Effector CD4-positive, alpha-beta T cell (primary cell): ENCODE data around the gene PNPLA7.
"Not testable (repeated sequence)": the region's sequence is repeated elsewhere in the genome, so short reads cannot be mapped to it uniquely, and the experiment has no call there.

ENCODE experiments used
- DNase-seq: peaks from one replicate; pipeline ENCODE4 v3.0.0-alpha.2; 2020

Gene PNPLA7

GRCh38 chr9:137575364-137575715 is 25.1 kb upstream of the PNPLA7 start:
- no peak for DNase-seq

- no peak for DNase-seq
Measured at GRCh38 chr9:137574192-137574591, 24.0 kb upstream of the PNPLA7 start.

GRCh38 chr9:137570566-137570965 is 20.4 kb upstream of the PNPLA7 start:
- DNase-seq, result no peak

DNA sequence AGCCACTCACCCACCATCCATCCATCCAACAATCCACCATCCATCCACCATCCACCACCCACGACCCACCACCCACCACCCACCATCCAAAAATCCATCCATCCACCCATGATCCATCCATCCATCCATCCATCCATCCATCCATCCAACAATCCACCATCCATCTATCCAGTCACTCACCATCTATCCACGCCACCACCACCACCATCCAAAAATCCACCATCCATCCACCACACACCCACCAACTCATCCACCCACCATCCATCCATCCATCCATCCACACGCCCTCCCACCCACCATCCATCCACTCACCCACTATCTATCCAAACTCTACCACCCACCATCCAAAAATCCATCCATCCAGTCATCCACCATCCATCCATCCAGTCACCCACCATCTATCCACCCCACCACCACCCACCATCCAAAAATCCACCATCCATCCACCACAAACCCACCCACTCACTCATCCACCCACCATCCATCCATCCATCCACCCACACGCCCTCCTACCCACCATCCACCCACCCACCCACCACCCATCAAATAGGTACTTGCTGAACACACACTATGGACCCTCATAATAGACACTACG is 19.5 kb upstream of the PNPLA7 start:
- DNase-seq, result no peak

- DNase-seq, result not testable (repeated sequence)
Measured at GRCh38 chr9:137568445-137568844, 18.2 kb upstream of the PNPLA7 start.

DNA sequence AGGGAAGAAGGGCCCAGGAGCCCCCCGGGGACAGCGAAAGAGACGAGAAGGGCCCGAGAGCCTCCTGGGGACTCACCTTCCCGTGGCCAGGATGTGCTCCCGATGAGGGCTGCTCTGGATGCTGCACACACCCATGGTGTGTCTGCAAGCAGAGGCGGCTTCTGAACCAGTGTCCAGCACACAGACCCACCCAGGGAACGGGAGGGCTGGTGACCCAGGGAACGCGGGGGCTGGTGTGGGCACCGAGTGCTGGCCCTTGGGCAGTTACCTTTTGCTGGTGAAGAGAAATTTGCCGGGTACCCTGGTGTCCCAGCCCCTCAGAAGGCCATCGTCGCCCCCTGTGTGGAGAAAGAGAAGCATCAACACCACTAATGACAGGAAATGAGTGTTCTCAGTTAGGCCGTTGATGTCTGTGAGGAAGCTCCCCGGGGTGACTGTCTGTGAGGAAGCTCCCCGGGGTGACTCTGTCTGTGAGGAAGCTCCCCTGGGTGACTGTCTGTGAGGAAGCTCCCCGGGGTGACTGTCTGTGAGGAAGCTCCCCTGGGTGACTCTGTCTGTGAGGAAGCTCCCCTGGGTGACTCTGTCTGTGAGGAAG is 14.7 kb upstream of the PNPLA7 start:
- DNase-seq, result no peak

DNA sequence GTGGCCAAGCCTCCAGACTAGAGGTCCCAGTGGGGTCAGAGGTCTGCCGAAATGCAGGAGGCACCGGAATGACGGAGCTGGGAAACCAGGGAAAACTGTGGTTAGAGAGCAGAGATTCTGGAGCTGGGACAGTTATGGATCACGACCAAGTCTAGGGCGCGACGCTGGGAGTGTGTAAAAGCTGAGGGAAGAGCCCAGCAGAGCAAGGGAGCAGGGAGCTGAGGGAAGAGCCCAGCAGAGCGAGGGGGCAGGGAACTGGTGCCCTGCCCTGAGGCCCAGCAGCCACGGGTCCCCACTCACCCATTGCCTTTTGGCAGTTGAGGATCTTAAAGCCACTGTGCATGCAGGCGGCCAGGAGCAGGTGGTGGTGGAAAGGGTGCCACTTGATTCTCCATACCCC is 13.9 kb upstream of the PNPLA7 start:
- DNase-seq, result no peak

- DNase-seq, result no peak
Measured at GRCh38 chr9:137558127-137558526, 7.9 kb upstream of the PNPLA7 start.

DNA sequence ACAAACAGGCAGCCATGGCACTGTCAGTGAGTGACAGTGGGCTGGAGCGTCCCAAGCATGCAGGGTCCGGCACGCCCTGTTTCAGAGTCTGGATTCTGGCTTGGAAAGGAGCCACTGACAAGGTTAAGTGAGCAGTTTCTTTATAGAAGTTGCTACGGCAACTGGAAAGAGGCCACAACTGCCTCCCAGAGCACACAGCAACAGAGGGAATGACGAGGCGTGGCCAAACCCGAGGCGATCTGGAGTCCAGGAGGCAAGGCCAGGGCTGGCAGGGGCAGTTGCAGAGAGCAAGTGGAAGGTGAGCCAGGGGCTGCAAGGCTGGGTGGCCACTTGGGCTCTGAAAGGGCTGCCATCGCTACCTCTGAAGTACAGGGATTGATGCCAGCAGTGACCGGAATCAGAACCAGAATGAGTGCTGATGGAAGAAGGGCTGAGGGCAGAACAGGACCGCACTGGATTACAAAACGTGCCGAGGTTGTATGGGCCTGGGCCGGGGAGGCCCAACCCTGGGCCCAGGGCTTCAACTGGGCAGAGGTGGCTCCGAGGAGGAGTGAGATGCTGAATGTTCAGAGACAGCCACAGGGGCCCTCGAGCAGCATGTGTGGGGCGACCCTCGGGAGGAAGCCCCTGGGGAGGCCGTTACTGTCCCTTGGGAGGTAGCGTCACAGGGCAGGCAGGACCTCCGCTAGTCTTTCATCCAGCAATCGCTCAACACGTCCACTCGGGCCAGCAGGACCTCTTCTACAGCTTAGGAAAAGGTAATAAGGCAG is 6.1 kb upstream of the PNPLA7 start:
- DNase-seq, result no peak

DNA sequence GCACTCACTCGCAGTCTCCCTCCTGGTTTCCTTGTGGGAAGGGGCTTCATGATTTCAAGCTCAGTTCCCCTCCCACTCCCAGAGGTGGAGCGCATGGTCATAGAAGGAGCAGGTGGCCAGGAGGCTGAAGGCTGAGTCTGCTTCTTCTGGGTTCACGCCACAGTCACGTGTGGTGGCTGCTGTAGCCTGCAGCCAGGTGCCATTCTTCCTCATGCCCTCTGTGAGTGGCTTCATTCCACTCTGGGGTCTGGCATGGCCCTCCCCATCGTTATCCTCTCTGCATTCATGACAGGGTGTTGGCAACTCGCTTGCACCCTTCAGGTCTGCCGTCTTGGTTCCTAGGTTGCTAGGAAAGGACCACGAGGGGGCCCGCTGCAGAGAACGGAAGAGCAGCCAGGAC is 5.0 kb upstream of the PNPLA7 start:
- DNase-seq, result no peak

DNA sequence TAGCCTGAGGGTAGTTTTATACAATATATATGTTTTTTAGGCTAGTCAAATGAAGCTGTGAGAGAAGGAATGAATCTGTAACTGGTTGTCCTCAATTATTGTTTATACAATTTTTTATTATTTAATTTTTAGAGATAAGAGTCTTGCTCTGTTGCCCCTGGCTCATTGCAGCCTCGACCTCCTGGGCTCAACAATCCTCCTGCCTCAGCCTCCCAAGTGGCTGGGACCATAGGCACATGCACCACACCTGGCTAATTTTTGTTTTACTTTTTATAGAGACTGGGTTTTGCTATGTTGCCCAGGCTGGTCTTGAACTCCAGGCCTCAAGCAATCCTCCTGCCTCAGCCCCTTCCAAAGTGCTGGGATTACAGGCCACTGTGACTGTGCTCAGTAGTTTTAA is 4.1 kb upstream of the PNPLA7 start:
- DNase-seq, result no peak

GRCh38 chr9:137553654-137554053 is 3.5 kb upstream of the PNPLA7 start:
- not testable (repeated sequence) for DNase-seq

- DNase-seq, result no peak
Measured at GRCh38 chr9:137552022-137552768, 2.0 kb upstream of the PNPLA7 start.

- peak; percentile 87 for DNase-seq
Measured at GRCh38 chr9:137551264-137552021, 1.2 kb upstream of the PNPLA7 start, which contains the start of gene MRPL41. Gene MRPL41, plus strand, starts transcription at chr9:137551879. Its CDS starts 203 bp downstream, at chr9:137552082.

DNA sequence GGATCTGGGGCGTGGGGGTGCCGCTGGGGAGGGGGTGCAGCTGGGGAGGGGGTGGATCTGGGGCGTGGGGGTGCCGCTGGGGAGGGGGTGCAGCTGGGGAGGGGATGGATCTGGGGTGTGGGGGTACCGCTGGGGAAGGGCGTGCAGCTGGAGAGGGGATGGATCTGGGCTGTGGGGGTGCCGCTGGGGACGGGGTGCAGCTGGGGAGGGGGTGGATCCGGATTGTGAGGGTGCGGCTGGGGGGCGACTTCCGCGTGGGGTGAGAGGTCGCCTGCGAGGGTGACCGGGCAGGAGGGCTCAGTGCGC is 709 bp upstream of the PNPLA7 start:
- not testable (repeated sequence) for DNase-seq

GRCh38 chr9:137547687-137548543 is 2.3 kb downstream of the PNPLA7 start:
- DNase-seq, result no peak

GRCh38 chr9:137545123-137545522 is 5.1 kb downstream of the PNPLA7 start:
- no peak for DNase-seq

DNA sequence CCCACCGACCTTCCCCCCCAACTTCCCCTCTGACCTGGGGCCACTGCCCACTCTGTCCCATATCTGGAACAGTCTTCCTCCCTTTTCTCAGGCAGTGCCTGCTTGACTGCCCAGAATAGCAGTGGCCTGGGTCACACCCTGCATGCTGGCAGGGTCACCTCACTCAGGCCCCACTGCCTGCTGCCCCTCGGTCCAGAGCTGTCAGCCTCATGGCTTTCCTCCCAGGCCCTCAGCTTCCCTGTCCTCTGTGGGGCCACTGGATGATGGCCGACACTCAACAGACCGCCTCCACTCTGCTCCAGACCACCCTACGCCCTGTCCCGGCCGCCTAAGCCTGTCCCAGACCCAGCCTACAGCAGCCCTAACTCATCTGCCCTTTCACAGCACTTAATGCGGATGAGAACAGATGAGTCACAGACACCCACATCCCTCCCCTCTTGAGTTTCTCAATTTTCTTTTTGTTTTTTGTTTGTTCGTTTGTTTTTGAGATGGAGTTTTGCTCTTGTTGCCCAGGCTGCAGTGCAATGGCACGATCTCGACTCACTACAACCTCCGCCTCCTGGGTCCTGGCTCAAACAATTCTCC is 5.9 kb downstream of the PNPLA7 start:
- no peak for DNase-seq

DNA sequence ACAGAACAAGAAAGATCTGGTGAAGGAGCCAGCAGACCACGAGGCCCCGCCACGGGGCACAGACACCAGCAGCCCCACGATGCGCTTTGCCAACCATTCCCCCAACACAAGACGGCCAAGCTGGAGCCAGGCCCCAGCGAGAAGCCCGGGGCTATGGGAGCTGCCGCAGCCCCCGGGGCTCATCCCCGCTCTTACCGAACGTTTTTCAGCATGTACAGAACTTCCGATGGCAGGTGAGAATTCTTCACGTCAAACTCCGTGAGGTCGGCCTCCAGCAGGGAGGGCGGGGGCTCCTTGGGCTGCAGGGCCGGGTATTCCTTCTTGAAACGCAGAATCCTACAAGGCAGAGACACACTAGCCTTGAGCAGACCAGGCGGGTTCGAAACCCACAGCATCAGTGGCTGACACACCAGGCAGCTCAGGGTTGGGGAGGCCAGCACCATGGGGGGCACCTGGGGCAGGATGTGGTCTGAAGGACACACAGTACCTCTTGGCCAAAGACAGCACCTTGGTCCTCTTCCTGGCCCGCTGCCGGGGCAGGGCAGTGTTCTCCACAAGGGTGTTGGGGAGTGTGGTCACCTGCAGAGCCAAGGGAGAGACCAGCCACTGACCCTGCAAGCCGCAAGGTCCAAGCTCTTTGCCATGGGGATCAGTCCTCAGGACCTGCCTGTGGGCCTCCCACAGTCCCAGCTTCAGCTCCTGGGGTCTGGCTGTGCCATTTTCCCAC is 6.8 kb downstream of the PNPLA7 start:
- DNase-seq, result no peak

DNA sequence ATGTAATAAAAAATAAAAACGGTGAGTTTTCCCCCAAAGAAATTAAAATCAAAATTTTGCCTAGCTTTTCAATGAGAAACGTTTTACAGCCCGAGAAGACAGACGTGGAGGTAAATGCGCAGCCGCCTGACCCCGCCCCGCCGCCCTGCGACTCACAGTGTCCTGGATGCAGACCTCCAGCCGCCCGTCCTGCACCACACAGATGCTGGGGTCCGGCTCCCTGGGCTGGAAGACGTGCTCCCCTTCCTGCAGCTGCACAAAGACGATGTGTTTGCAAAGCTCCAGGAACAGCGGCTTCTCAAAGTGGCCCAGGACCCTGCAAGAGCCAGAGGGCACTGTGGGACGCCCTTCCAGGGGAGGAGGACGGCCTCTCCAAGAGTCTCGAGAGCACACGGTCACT is 7.7 kb downstream of the PNPLA7 start:
- DNase-seq, result no peak

DNA sequence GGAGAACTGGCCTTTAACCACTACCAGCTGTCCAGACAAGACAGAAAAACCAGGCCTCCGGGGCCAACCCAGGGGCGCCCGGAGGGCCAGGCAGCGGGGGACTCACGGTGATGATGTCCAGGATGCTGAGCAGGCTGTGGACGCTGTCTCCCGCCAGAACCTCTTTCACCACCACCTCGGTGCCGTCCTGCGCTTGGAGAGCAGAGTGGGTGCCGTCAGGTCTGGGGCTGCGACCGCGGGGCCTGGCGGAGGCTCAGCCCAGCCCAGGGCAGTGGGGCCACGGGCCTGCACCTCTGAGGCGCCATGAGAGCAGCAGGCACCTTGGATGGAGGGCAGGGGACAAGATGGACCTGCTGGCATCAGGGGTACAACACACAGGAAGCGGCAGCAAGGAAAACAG is 9.7 kb downstream of the PNPLA7 start:
- DNase-seq, result no peak
